ENCODE data around the gene NHSL2.

DNA sequence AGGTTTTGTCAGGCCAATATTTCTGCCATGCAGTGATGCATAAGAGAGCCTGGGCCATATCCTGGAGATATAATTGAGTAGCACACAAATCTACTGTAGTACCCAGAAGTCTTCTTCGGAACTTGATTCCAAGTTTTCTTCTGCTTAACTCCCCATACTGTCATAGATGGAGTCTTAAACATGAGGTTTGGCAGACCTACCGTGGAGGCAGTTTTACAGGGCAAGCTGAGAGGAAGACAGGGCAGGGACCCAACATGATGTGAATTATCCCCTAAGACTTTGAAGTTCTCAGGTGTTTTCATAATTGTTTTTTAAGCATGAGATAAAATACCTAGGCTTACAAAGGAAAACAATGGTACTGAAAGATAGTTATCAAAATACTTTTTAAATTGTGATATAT lies 18.2 kb downstream of the NHSL2 start:
- TF ChIP-seq, protein P1, sequence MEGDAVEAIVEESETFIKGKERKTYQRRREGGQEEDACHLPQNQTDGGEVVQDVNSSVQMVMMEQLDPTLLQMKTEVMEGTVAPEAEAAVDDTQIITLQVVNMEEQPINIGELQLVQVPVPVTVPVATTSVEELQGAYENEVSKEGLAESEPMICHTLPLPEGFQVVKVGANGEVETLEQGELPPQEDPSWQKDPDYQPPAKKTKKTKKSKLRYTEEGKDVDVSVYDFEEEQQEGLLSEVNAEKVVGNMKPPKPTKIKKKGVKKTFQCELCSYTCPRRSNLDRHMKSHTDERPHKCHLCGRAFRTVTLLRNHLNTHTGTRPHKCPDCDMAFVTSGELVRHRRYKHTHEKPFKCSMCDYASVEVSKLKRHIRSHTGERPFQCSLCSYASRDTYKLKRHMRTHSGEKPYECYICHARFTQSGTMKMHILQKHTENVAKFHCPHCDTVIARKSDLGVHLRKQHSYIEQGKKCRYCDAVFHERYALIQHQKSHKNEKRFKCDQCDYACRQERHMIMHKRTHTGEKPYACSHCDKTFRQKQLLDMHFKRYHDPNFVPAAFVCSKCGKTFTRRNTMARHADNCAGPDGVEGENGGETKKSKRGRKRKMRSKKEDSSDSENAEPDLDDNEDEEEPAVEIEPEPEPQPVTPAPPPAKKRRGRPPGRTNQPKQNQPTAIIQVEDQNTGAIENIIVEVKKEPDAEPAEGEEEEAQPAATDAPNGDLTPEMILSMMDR (conservative IDR thresholded peaks at IDR 0.05; ENCODE audit: low read depth, low read length) = no peak
- TF ChIP-seq EZH2 (IDR thresholded peaks at IDR 0.05; ENCODE audit: low read length, unreplicated experiment) = no peak
